Left cardiac atrium (tissue), 4 donors: ENCODE data around the gene ISOC1. TPM values are rescaled to one million over a fixed set of nuclear protein-coding genes. Genes with fewer than 3 reads are reported as not detected.

Experiments
- ATAC-seq, 2 donors: fragments of 200-7000 bp; cut with Tn5 transposase; one replicate each; pipeline ENCODE4 v1.9.1; 2020; ENCODE audit warnings: mild to moderate bottlenecking in 2 of 2, moderate library complexity in 2 of 2
- DNase-seq: peaks from one replicate; pipeline ENCODE4 v3.0.0-alpha.2; 2020
- intact Hi-C, 2 donors: fragments of 100-400 bp; cut with DNase I; formaldehyde crosslinking; loops; one replicate each; pipeline versions ENCODE4 v1.14.1 to v1.15.1; 2022 to 2023
- long read RNA-seq: library from polyadenylated mRNA; unstranded; transcript quantifications from one replicate; pipeline ENCODE4 v2.0.0, GENCODE V29; 2021
- total RNA-seq, 2 donors: library from RNA; stranded (reverse); fragmentation: NEBNext Ultra II Directional; extraction: Animal tissue kit (Norgen Biotek cat#: 25700); gene quantifications; one replicate each; pipeline ENCODE4 v1.2.1, GENCODE V29; 2021
- donor health status: DM: no; HTN: yes; CAD: no.
- donor health status: DM: no; HTN: yes; CAD: no; lungs with severe emphysema.
- donor health status: DM: yes; HTN: yes; CAD: no.
- donor health status: Dilated cardiomyopathy.

ISOC1 gene
- 100 to 1,000 TPM in 1 of 2 donors, 10 to 100 TPM in 1; 78.7 to 103 TPM for total RNA-seq
- long read RNA-seq, transcript ISOC1-201 (5 exons, 1,940 nt) = major isoform, 203 of 216 reads
- long read RNA-seq, partial matches to known transcripts = 4 of 216 reads
- long read RNA-seq, other reads (novel, unspliced or antisense) = 9 of 216 reads

DNA sequence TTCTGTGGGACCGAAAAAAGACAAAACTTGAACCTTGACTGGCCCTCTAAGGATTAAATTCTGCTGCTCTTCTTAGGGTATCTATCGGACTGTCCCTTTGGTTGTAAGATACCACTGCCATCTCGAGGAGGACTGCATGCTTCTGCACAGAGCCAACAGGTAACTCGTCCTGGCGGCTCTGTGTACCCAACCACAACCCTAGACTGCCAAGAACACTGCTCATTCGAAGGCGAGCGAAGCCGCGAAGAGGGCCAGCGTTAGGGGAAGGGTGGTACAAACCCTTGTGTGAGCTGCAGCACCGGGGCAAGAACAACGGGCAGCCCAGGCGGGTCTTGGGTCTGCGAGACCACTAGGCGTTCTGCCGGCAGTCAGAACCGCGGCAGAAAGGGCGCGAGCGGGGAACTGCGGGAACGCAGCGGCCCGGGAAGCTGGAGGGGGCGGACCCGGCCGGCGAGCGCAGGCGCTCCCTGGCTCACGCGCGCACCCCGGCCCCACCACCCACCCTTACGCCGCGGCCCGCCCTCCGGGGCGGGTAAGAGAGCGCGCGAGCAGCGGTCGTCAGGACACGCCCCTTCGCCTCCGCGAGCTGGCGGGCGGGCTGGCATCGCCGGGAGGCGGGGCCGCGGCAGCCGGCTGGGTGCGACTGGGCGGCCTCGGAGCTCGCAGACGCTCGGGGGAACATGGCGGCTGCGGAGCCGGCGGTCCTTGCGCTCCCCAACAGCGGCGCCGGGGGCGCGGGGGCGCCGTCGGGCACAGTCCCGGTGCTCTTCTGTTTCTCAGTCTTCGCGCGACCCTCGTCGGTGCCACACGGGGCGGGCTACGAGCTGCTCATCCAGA is at the start of gene ISOC1:
Gene ISOC1, plus strand, starts transcription at position 663 of the 837 bp plus-strand sequence. Its CDS starts 18 bp downstream, at position 681.
- peak; percentile 94 for DNase-seq
- intact Hi-C loops = no loop called here
- peak; percentile 96 to 98 for ATAC-seq

GRCh38 chr5:129046151-129046550 is 48.4 kb upstream of the ISOC1 start:
- intact Hi-C loops = no loop called here
- DNase-seq (no peak), ATAC-seq (no peak)

GRCh38 chr5:129048509-129048908 is 46.0 kb upstream of the ISOC1 start:
- DNase-seq (no peak), ATAC-seq (no peak)
- intact Hi-C loops = no loop called here

DNA sequence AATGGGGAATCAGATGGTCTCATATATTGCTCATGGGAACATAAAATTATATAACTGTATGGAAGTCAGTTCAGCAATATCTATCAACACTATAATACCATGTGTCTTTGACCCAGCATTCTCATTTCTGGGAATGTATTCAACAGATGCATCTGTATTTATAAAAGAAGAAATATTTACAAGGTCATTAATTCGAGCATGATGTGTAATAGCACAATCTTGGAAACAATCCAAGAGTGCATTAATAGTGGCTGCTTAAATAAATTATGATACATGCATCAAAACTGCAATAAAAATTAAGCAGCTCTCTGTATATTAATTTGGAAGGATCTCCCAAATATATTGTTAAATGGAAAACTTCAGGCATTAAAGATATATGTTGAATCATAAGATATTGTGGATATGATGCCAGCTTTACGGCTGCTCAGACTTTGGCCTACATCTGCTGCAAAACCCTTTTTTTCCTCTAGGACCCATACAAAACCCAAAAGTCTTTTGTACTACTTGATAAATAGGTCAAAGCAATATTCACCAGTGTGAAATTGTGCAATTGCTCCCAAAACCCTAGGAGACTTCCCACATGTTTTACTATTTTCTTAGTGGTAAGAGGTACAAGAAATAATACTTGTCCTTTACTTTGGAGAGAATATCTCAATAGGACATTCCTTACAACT is 45.3 kb upstream of the ISOC1 start:
- ATAC-seq (no peak), DNase-seq (no peak)
- intact Hi-C loops = no loop called here

DNA sequence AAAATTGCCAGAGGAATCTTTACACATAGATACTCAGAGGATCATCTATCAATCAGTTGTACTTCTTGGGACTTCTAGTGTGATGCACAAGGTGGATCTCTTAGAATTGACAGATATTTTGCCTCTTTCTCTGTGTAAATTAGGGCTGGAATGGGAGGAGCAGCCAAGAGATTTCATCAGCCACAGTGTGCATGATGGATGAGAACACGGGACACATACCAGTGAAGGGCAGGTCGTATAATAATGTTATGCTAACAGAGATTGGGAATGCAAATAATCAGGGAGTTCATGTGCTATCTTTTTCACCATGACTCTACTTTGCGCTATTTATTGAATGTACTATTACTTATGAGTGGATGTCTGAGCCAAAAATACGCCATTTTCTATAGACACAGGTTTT is 43.3 kb upstream of the ISOC1 start:
- DNase-seq (no peak), ATAC-seq (peak in 1 of 2 donors; percentile 43)
- intact Hi-C loops = no loop called here

- ATAC-seq (no peak), DNase-seq (no peak)
- intact Hi-C loops = no loop called here
Observed at GRCh38 chr5:129053438-129053837, 41.1 kb upstream of the ISOC1 start.

DNA sequence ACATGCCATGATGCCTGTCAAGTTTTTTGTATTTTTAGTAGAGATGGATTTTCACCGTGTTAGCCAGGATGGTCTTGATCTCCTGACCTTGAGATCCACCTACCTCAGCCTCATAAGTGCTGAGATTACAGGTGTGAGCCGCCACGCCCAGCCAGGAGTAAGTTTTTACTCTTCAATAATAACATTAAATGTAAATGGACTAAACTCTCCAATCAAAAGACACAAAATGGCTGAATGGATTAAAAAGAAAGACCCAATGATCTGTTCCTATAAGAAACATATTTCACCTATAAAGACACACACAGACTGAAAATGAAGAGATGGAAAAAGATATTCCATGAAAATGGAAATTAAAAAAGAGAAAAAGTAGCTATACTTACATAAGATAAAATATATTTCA is 37.2 kb upstream of the ISOC1 start:
- DNase-seq (no peak), ATAC-seq (no peak)
- intact Hi-C loops = no loop called here

DNA sequence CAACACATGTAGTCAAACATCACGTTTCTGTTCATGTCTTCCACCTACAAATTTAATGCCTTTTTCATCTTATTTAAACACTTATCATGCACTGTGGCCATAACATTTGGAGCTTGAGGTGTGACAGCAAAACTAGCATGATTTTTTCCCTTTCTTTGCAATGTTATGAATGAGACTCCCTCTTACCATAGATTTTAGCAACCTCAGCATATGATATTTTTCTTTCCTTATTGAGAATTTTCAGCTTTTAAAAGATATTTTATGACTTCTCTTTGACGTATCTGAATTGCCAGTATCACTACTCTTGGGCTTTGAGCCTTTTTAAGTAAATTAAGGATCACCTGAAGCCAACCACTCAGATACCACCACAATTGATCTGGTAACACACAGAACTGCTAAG is 32.7 kb upstream of the ISOC1 start:
- DNase-seq = no peak
- intact Hi-C loops = no loop called here
- ATAC-seq = no peak

DNA sequence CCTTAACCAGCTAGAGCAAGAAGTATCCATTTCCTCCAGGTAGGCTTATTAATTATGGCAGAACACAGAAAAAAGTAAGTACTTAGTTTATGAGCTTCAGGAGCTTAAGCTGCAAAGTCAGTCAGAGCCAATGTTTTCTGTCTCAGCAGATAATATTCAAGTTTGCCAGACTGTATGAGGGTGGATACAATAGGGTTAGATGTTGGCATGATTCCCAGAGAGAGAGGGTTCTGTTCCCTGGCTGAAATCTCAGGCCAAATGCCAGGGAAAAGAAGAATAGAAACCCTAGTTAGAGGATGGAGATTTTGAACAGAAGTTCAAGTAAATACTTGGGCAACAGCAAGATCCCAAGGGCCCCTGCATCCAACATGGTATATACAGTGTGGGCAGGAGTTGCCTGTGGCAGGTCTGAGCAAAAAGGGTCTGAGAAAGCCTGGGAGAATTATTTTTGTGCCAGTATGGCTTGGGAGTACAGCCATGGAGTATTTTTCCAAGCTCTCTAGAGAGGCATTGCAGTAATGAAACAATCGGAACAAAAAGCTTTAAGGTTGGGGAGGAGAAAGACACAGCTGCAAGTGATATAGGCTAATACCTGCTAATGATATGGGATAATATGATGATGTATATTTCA is 31.0 kb upstream of the ISOC1 start:
- intact Hi-C loops = no loop called here
- ATAC-seq = peak; percentile 70 to 71
- no peak for DNase-seq

- intact Hi-C loops = no loop called here
- ATAC-seq = no peak
- no peak for DNase-seq
Observed at GRCh38 chr5:129065721-129066120, 28.8 kb upstream of the ISOC1 start.

- intact Hi-C loops = no loop called here
- no peak for DNase-seq
- ATAC-seq = no peak
Observed at GRCh38 chr5:129067745-129068144, 26.8 kb upstream of the ISOC1 start.

DNA sequence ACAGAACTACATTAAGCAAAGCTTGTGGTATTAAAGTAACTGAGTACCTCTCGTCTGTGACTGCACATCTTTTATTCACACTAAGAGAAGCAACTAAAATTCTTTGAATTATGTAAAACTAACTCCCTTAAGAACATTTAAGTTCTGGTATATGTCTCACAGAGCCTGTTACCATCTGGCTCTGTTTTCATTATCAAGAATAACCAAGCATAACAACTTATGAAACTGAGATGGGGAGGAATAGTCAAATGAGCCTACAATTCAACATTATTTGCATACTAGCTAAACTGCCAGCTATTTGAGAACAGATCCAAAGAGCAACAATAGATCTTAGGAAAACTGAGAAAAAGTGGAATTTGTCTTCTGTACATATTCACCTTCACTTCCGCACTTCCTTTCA is 25.3 kb upstream of the ISOC1 start:
- intact Hi-C loops = no loop called here
- ATAC-seq (no peak), DNase-seq (no peak)

DNA sequence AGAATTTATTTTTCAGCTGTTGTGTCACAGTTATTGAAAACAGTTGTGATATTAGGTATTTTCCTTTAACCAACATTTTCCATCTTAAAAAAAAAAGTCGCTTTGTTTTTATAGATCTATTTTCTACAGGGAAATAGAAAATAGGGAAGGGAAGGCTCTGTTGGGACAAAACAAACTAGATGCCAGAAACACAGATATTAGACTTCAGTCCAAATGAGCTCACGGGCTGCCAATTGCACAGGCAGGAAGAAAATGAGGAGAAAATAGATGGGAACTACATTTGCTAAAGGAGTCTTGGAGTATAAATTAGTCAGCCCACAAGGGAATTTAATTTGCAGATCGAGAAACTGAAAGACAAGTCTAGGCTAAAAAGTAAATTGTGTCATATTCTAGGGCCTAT is 21.4 kb upstream of the ISOC1 start:
- DNase-seq = no peak
- no peak for ATAC-seq
- intact Hi-C loops = no loop called here

- ATAC-seq (no peak), DNase-seq (no peak)
- intact Hi-C loops = no loop called here
Observed at GRCh38 chr5:129074903-129075302, 19.6 kb upstream of the ISOC1 start.

- ATAC-seq = no peak
- no peak for DNase-seq
- intact Hi-C loops = no loop called here
Observed at GRCh38 chr5:129077433-129078075, 17.0 kb upstream of the ISOC1 start.

- DNase-seq (no peak), ATAC-seq (peak; percentile 57 to 74)
- intact Hi-C loops = no loop called here
Observed at GRCh38 chr5:129078247-129078646, 16.3 kb upstream of the ISOC1 start.

DNA sequence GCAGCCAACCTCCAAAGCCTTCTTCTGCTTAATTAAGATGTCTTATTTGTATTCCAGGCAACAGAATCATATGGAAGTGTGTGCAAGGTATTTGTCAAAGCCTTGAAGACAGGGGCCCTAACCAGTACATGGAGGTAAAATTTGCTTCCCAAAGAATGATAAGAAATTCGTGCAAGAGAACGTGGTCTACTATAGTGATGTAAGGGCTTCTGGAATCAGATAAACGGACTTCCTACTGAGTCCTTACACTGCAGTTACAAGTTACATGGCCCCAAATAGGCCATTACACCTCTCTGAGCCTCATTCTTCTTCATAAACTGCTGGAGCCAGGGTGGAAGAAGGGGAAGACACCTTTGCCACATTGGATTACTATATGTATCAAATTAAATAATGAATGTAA is 15.9 kb upstream of the ISOC1 start:
- ATAC-seq (peak in 1 of 2 donors; percentile 21), DNase-seq (no peak)
- intact Hi-C loops = no loop called here

GRCh38 chr5:129079496-129079895 is 15.1 kb upstream of the ISOC1 start:
- DNase-seq (no peak), ATAC-seq (peak; percentile 51 to 56)
- intact Hi-C loops = no loop called here

GRCh38 chr5:129080766-129081165 is 13.8 kb upstream of the ISOC1 start:
- DNase-seq (no peak), ATAC-seq (no peak)
- intact Hi-C loops = no loop called here
